C4-2B (cell line): Measurements from ENCODE around the gene PLCG2.

Experiments
- CTCF ChIP-seq: fragments of 450-650 bp; conservative IDR thresholded peaks from 2 replicates; pipeline ENCODE4 v1.5.1; 2017; ENCODE audit warnings: mild to moderate bottlenecking
- ZFX ChIP-seq: fragments of 450-650 bp; IDR thresholded peaks from 2 replicates; pipeline ENCODE4 v1.6.1; 2017

- TF ChIP-seq CTCF (no peak), ZFX (no peak)
Observed at GRCh38 chr16:81810894-81811538, 31.9 kb downstream of the PLCG2 start.
